Endothelial cell (in vitro differentiated cells): ENCODE results near the gene KY. TPM values are rescaled to one million over a fixed set of nuclear protein-coding genes. Genes with fewer than 3 reads are reported as not detected.

Source experiments
- DNase-seq: peaks from one replicate; pipeline ENCODE4 v3.0.0; 2021; ENCODE audit warnings: low spot score
- H3K27ac Mint-ChIP-seq: one replicate; pipeline ENCODE4 v1.8.0; 2021; ENCODE audit warnings: mixed read lengths, inconsistent platforms; ENCODE audit not compliant: unreplicated experiment
- H3K27me3 Mint-ChIP-seq: one replicate; pipeline ENCODE4 v1.8.0; 2021; ENCODE audit warnings: mild to moderate bottlenecking, moderate library complexity, mixed read lengths, inconsistent platforms; ENCODE audit not compliant: unreplicated experiment
- H3K36me3 Mint-ChIP-seq: one replicate; pipeline ENCODE4 v1.8.0; 2021; ENCODE audit warnings: mild to moderate bottlenecking, low read depth, mixed read lengths, inconsistent platforms; ENCODE audit not compliant: unreplicated experiment
- H3K4me1 Mint-ChIP-seq: one replicate; pipeline ENCODE4 v1.8.0; 2021; ENCODE audit warnings: mild to moderate bottlenecking, mixed read lengths, inconsistent platforms; ENCODE audit not compliant: unreplicated experiment
- H3K4me3 Mint-ChIP-seq: one replicate; pipeline ENCODE4 v1.8.0; 2021; ENCODE audit warnings: mild to moderate bottlenecking, mixed read lengths, inconsistent platforms; ENCODE audit not compliant: unreplicated experiment
- H3K9me3 Mint-ChIP-seq: one replicate; pipeline ENCODE4 v1.8.0; 2021; ENCODE audit warnings: mixed read lengths, inconsistent platforms; ENCODE audit not compliant: unreplicated experiment
- CTCF ChIP-seq: fragments of 200-600 bp; sonication (generic); IDR thresholded peaks from one replicate; pipeline ENCODE4 v1.5.0; 2021; ENCODE audit warnings: antibody characterized with exemption; ENCODE audit not compliant: unreplicated experiment
- total RNA-seq: library from RNA; stranded (reverse); fragmentation: NEBNext Ultra II Directional; extraction: Animal tissue kit (Norgen Biotek cat#: 25700); gene quantifications from one replicate; pipeline ENCODE4 v1.2.1, GENCODE V29; 2021; ENCODE audit not compliant: unreplicated experiment

Gene KY
- total RNA-seq, 1 donor from 2014 or later: not detected

- TF ChIP-seq CTCF: no peak
- DNase-seq: no peak
- H3K27ac Mint-ChIP-seq: no peak overlapping the region
- H3K4me1 Mint-ChIP-seq: peaks cover 2% of the 10 kb centered on the region
- no peak overlapping the region for H3K4me3 Mint-ChIP-seq
- H3K36me3 Mint-ChIP-seq: no peaks in the 10 kb centered on the region
- no peaks in the 10 kb centered on the region for H3K9me3 Mint-ChIP-seq
- H3K27me3 Mint-ChIP-seq: peaks cover 13% of the 10 kb centered on the region
Measured at GRCh38 chr3:134652886-134653630, 2.2 kb upstream of the KY start.

DNA sequence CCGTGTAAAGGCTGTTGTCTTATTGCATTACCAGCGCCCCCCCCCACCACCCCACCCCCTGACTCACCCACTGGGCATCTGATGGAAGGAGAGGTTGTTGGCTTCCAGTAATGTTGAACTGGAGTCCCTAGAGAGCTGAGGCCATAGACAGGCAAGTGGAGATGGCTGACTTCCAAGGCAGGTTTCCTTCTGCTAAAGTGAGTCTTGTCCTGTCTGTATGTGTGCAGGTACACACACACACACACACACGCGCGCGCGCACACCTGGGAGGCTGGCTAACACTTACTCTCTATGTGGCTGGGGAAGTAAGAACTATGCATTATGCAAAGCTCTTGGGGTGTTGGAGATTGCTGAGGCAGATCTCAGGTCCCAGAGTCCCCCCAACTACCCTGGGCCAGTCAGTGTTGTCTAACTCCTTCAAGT lies 1.6 kb upstream of the KY start:
- Mint-ChIP-seq H3K27ac (no peak overlapping the region), H3K4me1 (peaks cover 2% of the 10 kb centered on the region), H3K9me3 (no peaks in the 10 kb centered on the region), H3K27me3 (peaks cover 13% of the 10 kb centered on the region), H3K36me3 (no peaks in the 10 kb centered on the region), H3K4me3 (no peak overlapping the region)
- no peak for DNase-seq
- no peak for TF ChIP-seq CTCF

DNA sequence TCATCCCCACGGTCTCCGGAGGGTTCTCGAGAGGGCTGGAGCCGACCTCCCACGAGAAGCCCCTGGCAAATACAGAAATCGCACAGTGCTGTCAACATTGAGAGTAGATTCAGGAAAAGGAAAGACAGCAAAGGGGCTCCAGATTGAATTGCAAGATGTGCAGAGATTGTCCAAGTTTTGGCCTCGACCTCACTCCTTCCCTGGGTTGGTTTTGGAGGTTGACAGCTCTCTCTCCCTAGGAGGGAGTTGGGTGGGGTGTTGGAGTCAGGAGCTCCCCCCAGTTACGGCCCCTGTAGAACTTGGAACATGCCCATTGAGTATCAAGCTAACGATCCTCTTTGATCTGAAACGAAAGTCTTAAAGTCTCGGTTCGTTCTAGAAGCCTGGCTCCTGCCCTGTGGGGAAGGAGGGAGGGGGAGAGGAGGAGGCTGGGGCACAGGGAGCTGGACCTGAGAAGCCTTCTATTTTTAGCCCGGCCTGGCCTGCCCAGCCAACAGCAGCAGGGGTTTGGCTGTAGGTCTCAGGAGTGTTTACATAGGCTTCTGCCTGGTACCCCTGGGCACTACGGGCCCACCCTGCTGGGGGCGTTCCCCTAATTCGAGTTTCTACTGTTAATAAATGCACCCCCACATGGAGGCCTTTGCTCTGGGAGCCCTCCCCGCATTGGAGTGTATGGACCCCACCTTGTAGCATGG lies 672 bp upstream of the KY start:
- H3K4me1 Mint-ChIP-seq: peaks cover 2% of the 10 kb centered on the region
- H3K36me3 Mint-ChIP-seq: no peaks in the 10 kb centered on the region
- no peak overlapping the region for H3K4me3 Mint-ChIP-seq
- no peak for DNase-seq
- H3K27me3 Mint-ChIP-seq: peaks cover 13% of the 10 kb centered on the region
- H3K9me3 Mint-ChIP-seq: no peaks in the 10 kb centered on the region
- no peak overlapping the region for H3K27ac Mint-ChIP-seq
- TF ChIP-seq CTCF: no peak

GRCh38 chr3:134649106-134649705 lies 1.6 kb downstream of the KY start:
- H3K27me3 Mint-ChIP-seq: peaks cover 12% of the 10 kb centered on the region

More at GRCh38 chr3:134649106-134649705, 1.6 kb downstream of the KY start:
- Mint-ChIP-seq H3K9me3 (no peaks in the 10 kb centered on the region), H3K4me3 (no peak overlapping the region), H3K27ac (no peak overlapping the region), H3K36me3 (no peaks in the 10 kb centered on the region), H3K4me1 (peaks cover 2% of the 10 kb centered on the region)
- DNase-seq: no peak
- no peak for TF ChIP-seq CTCF
